OCI-LY3 (cell line): ENCODE results near the gene LMCD1.

Source experiments
- EZH2phosphoT487 ChIP-seq: fragments of 200-600 bp; shearing (Covaris generic); IDR thresholded peaks from 2 replicates; pipeline ENCODE4 v1.6.1; 2018; ENCODE audit warnings: antibody characterized with exemption, mixed run types, low read depth
- TF ChIP-seq, protein P1 (sequence below): fragments of 200-600, 300-600 bp; sonication (generic); IDR thresholded peaks from 2 replicates; pipeline ENCODE4 v1.5.1; 2014; ENCODE audit warnings: antibody characterized with exemption, low read length, low read depth

DNA sequence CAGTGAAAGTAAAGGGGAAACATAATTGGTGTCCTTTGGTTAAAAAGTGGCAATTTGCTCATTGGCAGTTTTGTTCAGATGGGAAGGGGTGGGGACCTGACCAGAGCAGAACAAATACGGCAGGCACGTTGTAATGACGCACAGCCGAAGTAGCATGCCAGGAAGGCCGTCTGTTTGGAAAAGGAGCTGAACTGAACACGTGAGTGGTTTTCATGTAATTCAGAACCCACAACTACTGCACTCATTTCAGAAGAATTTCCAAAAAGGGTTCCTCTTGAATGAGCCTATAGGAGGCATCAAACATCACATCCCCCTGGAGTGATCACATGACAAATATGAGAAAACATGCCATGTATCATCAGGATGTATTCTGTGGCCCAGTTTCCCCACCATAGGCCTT is 42.9 kb upstream of the LMCD1 start:
- TF ChIP-seq, protein P1, sequence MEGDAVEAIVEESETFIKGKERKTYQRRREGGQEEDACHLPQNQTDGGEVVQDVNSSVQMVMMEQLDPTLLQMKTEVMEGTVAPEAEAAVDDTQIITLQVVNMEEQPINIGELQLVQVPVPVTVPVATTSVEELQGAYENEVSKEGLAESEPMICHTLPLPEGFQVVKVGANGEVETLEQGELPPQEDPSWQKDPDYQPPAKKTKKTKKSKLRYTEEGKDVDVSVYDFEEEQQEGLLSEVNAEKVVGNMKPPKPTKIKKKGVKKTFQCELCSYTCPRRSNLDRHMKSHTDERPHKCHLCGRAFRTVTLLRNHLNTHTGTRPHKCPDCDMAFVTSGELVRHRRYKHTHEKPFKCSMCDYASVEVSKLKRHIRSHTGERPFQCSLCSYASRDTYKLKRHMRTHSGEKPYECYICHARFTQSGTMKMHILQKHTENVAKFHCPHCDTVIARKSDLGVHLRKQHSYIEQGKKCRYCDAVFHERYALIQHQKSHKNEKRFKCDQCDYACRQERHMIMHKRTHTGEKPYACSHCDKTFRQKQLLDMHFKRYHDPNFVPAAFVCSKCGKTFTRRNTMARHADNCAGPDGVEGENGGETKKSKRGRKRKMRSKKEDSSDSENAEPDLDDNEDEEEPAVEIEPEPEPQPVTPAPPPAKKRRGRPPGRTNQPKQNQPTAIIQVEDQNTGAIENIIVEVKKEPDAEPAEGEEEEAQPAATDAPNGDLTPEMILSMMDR, result no peak
- TF ChIP-seq EZH2phosphoT487, result no peak
